Retinal pigment epithelial cell (primary cell): ENCODE results near the gene OR4C16.

Experiments used
- DNase-seq: peaks from one replicate; pipeline ENCODE4 v3.0.0-alpha.2; 2010; ENCODE audit warnings: low read depth
- H3K4me3 ChIP-seq: 2 replicates; pipeline ENCODE4 v1.5.1; 2011; ENCODE audit warnings: mild to moderate bottlenecking, low read length, control low read depth, moderate library complexity
- CTCF ChIP-seq: conservative IDR thresholded peaks from 2 replicates; pipeline ENCODE4 v1.5.1; 2011; ENCODE audit warnings: low read depth, low read length, control low read depth, inconsistent platforms

OR4C16 gene, protein sequence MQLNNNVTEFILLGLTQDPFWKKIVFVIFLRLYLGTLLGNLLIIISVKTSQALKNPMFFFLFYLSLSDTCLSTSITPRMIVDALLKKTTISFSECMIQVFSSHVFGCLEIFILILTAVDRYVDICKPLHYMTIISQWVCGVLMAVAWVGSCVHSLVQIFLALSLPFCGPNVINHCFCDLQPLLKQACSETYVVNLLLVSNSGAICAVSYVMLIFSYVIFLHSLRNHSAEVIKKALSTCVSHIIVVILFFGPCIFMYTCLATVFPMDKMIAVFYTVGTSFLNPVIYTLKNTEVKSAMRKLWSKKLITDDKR

GRCh38 chr11:55571828-55572227 lies at the start of gene OR4C16:
OR4C16 (plus strand) TSS chr11:55572128; CDS start chr11:55572128, 0 bp downstream.
- no peak for DNase-seq
- H3K4me3 ChIP-seq: no peak within 1 kb of the TSS
- no peak for TF ChIP-seq CTCF

DNA sequence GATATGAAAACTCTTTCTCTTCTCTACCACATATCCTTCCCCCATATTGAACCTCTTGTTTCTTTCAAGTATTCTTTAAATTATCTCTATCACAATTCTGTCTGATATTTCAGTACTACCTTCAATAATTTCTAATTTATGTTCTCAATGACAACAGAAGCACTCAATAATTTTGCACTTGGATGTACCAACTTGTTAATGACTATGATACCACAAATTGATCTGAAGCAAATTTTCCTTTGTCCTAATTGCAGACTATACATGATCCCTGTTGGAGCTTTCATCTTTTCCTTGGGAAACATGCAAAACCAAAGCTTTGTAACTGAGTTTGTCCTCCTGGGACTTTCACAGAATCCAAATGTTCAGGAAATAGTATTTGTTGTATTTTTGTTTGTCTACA lies 17.8 kb upstream of the OR4C16 start, which contains the start of gene OR4C15:
Gene OR4C15, plus strand, starts transcription at position 301 of the 400 bp plus-strand sequence. Its CDS starts 0 bp downstream, at position 301.
- no peak within 1 kb of the TSS for H3K4me3 ChIP-seq
- no peak for TF ChIP-seq CTCF
- no peak for DNase-seq

- no peak for DNase-seq
- TF ChIP-seq CTCF: no peak
- H3K4me3 ChIP-seq: no peak overlapping the region
These were observed 620 bp downstream of the OR4C16 start for GRCh38 chr11:55572548-55572947.

GRCh38 chr11:55607545-55607944 lies 35.6 kb downstream of the OR4C16 start, which contains the start of gene OR4C11:
OR4C11 (minus strand) TSS chr11:55607645; CDS start chr11:55604373, 3,272 bp downstream.
- no peak for TF ChIP-seq CTCF
- DNase-seq: no peak
- H3K4me3 ChIP-seq: no peak within 1 kb of the TSS
